ENCODE results near the gene NOXRED1.
"Not testable (repeated sequence)": the region's sequence is repeated elsewhere in the genome, so short reads cannot be mapped to it uniquely, and the experiment has no call there.

NOXRED1 gene

DNA sequence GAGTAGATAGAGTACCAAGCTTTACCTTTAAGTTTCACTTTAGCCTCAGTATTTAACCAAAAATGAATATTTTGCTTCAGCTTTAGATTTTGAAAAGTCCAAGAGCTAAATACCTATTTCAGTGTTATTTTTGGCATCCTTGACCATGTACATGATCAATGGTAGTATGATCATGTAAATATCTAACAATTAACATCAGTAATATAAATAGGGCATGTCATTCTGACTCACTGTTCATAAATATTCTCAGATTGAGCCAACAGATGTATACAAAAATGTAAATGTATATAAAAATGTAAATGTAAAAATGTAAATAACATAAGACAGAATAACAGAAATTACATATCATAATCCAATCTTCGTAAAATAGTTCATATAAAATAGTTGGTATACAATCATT is 15.3 kb upstream of the NOXRED1 start:
- DNase-seq (ENCODE audit: low spot score) = no peak
- TF ChIP-seq, protein P1, sequence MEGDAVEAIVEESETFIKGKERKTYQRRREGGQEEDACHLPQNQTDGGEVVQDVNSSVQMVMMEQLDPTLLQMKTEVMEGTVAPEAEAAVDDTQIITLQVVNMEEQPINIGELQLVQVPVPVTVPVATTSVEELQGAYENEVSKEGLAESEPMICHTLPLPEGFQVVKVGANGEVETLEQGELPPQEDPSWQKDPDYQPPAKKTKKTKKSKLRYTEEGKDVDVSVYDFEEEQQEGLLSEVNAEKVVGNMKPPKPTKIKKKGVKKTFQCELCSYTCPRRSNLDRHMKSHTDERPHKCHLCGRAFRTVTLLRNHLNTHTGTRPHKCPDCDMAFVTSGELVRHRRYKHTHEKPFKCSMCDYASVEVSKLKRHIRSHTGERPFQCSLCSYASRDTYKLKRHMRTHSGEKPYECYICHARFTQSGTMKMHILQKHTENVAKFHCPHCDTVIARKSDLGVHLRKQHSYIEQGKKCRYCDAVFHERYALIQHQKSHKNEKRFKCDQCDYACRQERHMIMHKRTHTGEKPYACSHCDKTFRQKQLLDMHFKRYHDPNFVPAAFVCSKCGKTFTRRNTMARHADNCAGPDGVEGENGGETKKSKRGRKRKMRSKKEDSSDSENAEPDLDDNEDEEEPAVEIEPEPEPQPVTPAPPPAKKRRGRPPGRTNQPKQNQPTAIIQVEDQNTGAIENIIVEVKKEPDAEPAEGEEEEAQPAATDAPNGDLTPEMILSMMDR (IDR thresholded peaks at IDR 0.05; ENCODE audit: borderline replicate concordance, control extremely low read depth, extremely low read depth, insufficient read depth, missing control alignments) = no peak
- in situ Hi-C loops (cut with MboI; ENCODE audit: low sequenced_read_pairs, unreplicated experiment) = no loop called here

DNA sequence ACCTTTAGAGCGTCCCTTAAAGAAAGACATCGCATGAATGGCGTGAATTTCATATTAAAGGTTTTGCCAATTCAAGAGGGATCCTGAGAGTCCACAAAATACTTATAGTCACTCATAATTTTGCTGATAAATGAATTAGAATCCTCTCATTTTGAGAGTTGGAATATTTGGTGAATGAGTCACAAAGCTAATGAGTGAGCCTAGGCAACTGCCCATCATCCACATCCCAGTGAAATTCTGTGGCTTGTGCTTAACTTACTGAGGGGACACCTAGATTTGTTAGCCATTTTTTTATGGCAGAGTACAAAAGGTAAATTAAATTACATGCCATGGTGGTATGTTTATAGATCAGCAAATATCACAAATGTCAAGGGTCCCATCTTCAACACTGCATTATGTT is 12.7 kb upstream of the NOXRED1 start:
- TF ChIP-seq, protein P1 (IDR thresholded peaks at IDR 0.05; ENCODE audit: borderline replicate concordance, control extremely low read depth, extremely low read depth, insufficient read depth, missing control alignments) = no peak
- no peak for DNase-seq (ENCODE audit: low spot score)
- in situ Hi-C loops (cut with MboI; ENCODE audit: low sequenced_read_pairs, unreplicated experiment) = no loop called here

DNA sequence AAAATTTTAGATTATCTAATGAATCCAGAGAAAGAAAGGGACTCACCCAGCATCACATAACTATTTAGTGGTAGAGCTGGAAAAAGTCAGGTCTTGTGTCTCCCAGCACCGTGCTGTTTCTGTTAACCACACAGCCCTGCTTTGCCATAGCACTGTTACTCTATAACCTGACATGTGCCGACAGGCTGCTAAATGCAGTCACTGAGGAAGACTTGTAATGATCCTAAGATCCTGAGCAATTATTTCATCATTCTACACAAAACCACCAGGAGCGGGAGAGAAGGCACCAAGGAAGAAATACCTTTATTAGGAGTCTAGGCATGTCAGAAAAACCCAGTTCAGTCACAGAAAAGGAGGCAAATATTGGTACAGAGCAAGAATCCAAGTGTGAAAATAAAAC is 3.1 kb upstream of the NOXRED1 start:
- no peak for DNase-seq (ENCODE audit: low spot score)

GRCh38 chr14:77424862-77425261 is 1.5 kb upstream of the NOXRED1 start:
- in situ Hi-C loops (cut with MboI; ENCODE audit: low sequenced_read_pairs, unreplicated experiment) = no loop called here
- TF ChIP-seq, protein P1 (IDR thresholded peaks at IDR 0.05; ENCODE audit: borderline replicate concordance, control extremely low read depth, extremely low read depth, insufficient read depth, missing control alignments) = no peak
- DNase-seq (ENCODE audit: low spot score) = no peak

More for the DNA sequence above, 3.1 kb upstream of the NOXRED1 start:
- TF ChIP-seq, protein P1 (IDR thresholded peaks at IDR 0.05; ENCODE audit: borderline replicate concordance, control extremely low read depth, extremely low read depth, insufficient read depth, missing control alignments) = no peak
- in situ Hi-C loops (cut with MboI; ENCODE audit: low sequenced_read_pairs, unreplicated experiment) = no loop called here

- in situ Hi-C loops (cut with MboI; ENCODE audit: low sequenced_read_pairs, unreplicated experiment) = no loop called here
- TF ChIP-seq, protein P1 (IDR thresholded peaks at IDR 0.05; ENCODE audit: borderline replicate concordance, control extremely low read depth, extremely low read depth, insufficient read depth, missing control alignments) = no peak
- no peak for DNase-seq (ENCODE audit: low spot score)
Measured at GRCh38 chr14:77421201-77421600, 2.1 kb downstream of the NOXRED1 start.

DNA sequence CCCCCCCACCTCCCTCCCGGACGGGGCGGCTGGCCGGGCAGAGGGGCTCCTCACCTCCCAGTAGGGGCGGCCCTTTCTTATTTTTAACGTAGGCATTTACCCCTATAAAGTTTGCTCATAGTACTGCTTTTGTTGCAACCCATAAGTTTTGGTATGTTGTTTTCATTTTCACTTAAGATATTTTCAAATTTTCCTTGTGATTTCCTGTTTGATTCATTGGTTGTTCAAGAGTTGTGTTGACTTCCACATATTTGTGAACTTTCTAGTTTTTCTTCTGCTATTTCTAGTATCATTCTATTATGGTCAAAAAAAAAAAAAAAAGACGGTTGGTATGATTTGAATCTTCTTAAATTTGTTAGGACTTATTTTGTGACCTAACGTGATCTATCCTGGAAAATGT is 6.5 kb downstream of the NOXRED1 start:
- TF ChIP-seq, protein P1 (IDR thresholded peaks at IDR 0.05; ENCODE audit: borderline replicate concordance, control extremely low read depth, extremely low read depth, insufficient read depth, missing control alignments) = no peak
- in situ Hi-C loops (cut with MboI; ENCODE audit: low sequenced_read_pairs, unreplicated experiment) = no loop called here
- no peak for DNase-seq (ENCODE audit: low spot score)

DNA sequence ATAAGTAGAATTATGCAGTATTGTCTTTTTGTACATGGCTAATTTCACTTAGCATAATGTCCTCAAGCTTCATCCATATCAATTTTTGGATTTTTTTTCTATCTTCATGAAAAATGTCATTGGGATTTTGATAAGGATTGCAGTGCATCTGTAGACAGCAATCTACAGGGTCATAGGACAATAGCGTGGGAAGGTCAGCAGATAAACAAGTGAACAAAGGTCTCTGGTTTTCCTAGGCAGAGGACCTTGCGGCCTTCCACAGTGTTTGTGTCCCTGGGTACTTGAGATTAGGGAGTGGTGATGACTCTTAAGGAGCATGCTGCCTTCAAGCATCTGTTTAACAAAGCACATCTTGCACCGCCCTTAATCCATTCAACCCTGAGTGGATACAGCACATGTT is 7.2 kb downstream of the NOXRED1 start:
- in situ Hi-C loops (cut with MboI; ENCODE audit: low sequenced_read_pairs, unreplicated experiment); DNase-seq (ENCODE audit: low spot score): not testable (repeated sequence)

GRCh38 chr14:77415403-77416030 is 7.8 kb downstream of the NOXRED1 start:
- in situ Hi-C loops (cut with MboI; ENCODE audit: low sequenced_read_pairs, unreplicated experiment); DNase-seq (ENCODE audit: low spot score): not testable (repeated sequence)

Measured in GM13976 (cell line).